Measurements from ENCODE around the gene KRTAP12-2. TPM values are rescaled to one million over a fixed set of nuclear protein-coding genes. Genes with fewer than 3 reads are reported as not detected.

The KRTAP12-2 gene
- total RNA-seq, 4 donors from 2014 or later = not detected

GRCh38 chr21:44657635-44658540 is 8.8 kb downstream of the KRTAP12-2 start, which contains the start of gene KRTAP12-3:
TSS of gene KRTAP12-3 (plus strand) at chr21:44657932. CDS start at chr21:44657980, 48 bp downstream.
- intact Hi-C loops (cut with DNase I; ENCODE audit: low total_unique reads) (no loop called here), in situ Hi-C loops (cut with MboI; ENCODE audit: low sequenced_read_pairs in 4 of 4) (no loop called here)
- ATAC-seq (no peak), DNase-seq (no peak)
- no peaks in the 10 kb centered on the region for H3K9me3 ChIP-seq
- no peaks in the 10 kb centered on the region for H3K4me1 ChIP-seq
- no peaks in the 10 kb centered on the region for H3K36me3 ChIP-seq
- H3K27ac ChIP-seq = no peak within 1 kb of the TSS
- H3K4me3 ChIP-seq = no peak within 1 kb of the TSS
- H3K27me3 ChIP-seq = peaks cover 0 to 8% (median 4%) of the 10 kb centered on the region in 3 donors
- TF ChIP-seq CTCF (IDR thresholded peaks at IDR 0.05 in 4 of 5, conservative IDR thresholded peaks at IDR 0.05 in 1 of 5) (no peak), POLR2A (IDR thresholded peaks at IDR 0.05) (no peak)

GRCh38 chr21:44656868-44657267 is 9.9 kb downstream of the KRTAP12-2 start:
- Histone ChIP-seq H3K27me3 (peaks cover 0 to 8% (median 4%) of the 10 kb centered on the region in 3 donors), H3K4me3 (no peak overlapping the region), H3K9me3 (no peaks in the 10 kb centered on the region), H3K36me3 (no peaks in the 10 kb centered on the region), H3K27ac (no peak overlapping the region), H3K4me1 (no peaks in the 10 kb centered on the region)
- TF ChIP-seq CTCF (IDR thresholded peaks at IDR 0.05 in 4 of 5, conservative IDR thresholded peaks at IDR 0.05 in 1 of 5) (no peak), POLR2A (IDR thresholded peaks at IDR 0.05) (no peak)
- intact Hi-C loops (cut with DNase I; ENCODE audit: low total_unique reads) (no loop called here), in situ Hi-C loops (cut with MboI; ENCODE audit: low sequenced_read_pairs in 4 of 4) (no loop called here)
- no peak for DNase-seq
- ATAC-seq = no peak

GRCh38 chr21:44654576-44655175 is 12.1 kb downstream of the KRTAP12-2 start, which contains the start of gene KRTAP12-4:
TSS of gene KRTAP12-4 (minus strand) at chr21:44654659. CDS start at chr21:44654614, 45 bp downstream.
- H3K36me3 ChIP-seq = no peaks in the 10 kb centered on the region
- ATAC-seq (no peak), DNase-seq (no peak)
- no peaks in the 10 kb centered on the region for H3K9me3 ChIP-seq
- H3K27ac ChIP-seq = no peak within 1 kb of the TSS
- no peak within 1 kb of the TSS for H3K4me3 ChIP-seq
- in situ Hi-C loops (cut with MboI; ENCODE audit: low sequenced_read_pairs in 4 of 4) = no loop called here
- TF ChIP-seq CTCF (IDR thresholded peaks at IDR 0.05 in 4 of 5, conservative IDR thresholded peaks at IDR 0.05 in 1 of 5) (no peak), POLR2A (IDR thresholded peaks at IDR 0.05) (no peak)
- peaks cover 0 to 8% (median 4%) of the 10 kb centered on the region in 3 donors for H3K27me3 ChIP-seq
- intact Hi-C loops (cut with DNase I; ENCODE audit: low total_unique reads) = no loop called here
- H3K4me1 ChIP-seq = no peaks in the 10 kb centered on the region

GRCh38 chr21:44653656-44654575 is 12.8 kb downstream of the KRTAP12-2 start:
- Histone ChIP-seq H3K4me3 (no peak overlapping the region), H3K36me3 (no peaks in the 10 kb centered on the region), H3K27me3 (peaks cover 3 to 11% (median 4%) of the 10 kb centered on the region in 3 donors), H3K9me3 (no peaks in the 10 kb centered on the region), H3K27ac (no peak overlapping the region), H3K4me1 (no peaks in the 10 kb centered on the region)
- ATAC-seq = no peak
- in situ Hi-C loops (cut with MboI; ENCODE audit: low sequenced_read_pairs in 4 of 4) (no loop called here), intact Hi-C loops (cut with DNase I; ENCODE audit: low total_unique reads) (no loop called here)
- TF ChIP-seq CTCF (IDR thresholded peaks at IDR 0.05 in 4 of 5, conservative IDR thresholded peaks at IDR 0.05 in 1 of 5) (no peak), POLR2A (IDR thresholded peaks at IDR 0.05) (no peak)
- DNase-seq = no peak
